Psoas muscle (tissue), 8 donors: ENCODE data around the gene ANKRD11. TPM values are rescaled to one million over a fixed set of nuclear protein-coding genes. Genes with fewer than 3 reads are reported as not detected.
A peak's percentile ranks its signal among the peaks of the same experiment; 100 is the strongest.
"Not testable (repeated sequence)": the region's sequence is repeated elsewhere in the genome, so short reads cannot be mapped to it uniquely, and the experiment has no call there.

Experiments
- ATAC-seq, 4 donors: fragments of 200-7000 bp; cut with Tn5 transposase; one replicate each; pipeline ENCODE4 v1.9.1; 2020; ENCODE audit warnings: moderate library complexity in 3 of 4, mild to moderate bottlenecking in 2 of 4
- DNase-seq, 2 donors: peaks; one replicate each; pipeline ENCODE4 v3.0.0-alpha.2; 2020
- H3K27ac ChIP-seq: fragments of 200-600 bp; one replicate; pipeline ENCODE4 v1.8.0; 2022
- H3K27me3 ChIP-seq, 3 donors: fragments of 200-600 bp in 1 of 3; one replicate each; pipeline versions ENCODE4 v1.6.1 to v1.8.0; 2013 to 2022; ENCODE audit warnings: low read length in 2 of 3, mild to moderate bottlenecking in 2 of 3, moderate library complexity in 1 of 3; ENCODE audit not compliant: insufficient read depth in 3 of 3
- H3K36me3 ChIP-seq, 2 donors: fragments of 200-600 bp in 1 of 2; one replicate each; pipeline versions ENCODE4 v1.6.1 to v1.8.0; 2013 to 2022; ENCODE audit warnings: low read depth in 1 of 2, mild to moderate bottlenecking in 1 of 2, moderate library complexity in 1 of 2; ENCODE audit not compliant: insufficient read depth in 1 of 2
- H3K4me1 ChIP-seq: fragments of 200-600 bp; one replicate; pipeline ENCODE4 v1.8.0; 2022
- H3K4me3 ChIP-seq: fragments of 200-600 bp; one replicate; pipeline ENCODE4 v1.8.0; 2022; ENCODE audit warnings: mild to moderate bottlenecking
- H3K9me3 ChIP-seq: fragments of 200-600 bp; one replicate; pipeline ENCODE4 v1.8.0; 2022
- CTCF ChIP-seq: fragments of 200-600 bp; IDR thresholded peaks from one replicate; pipeline ENCODE4 v1.8.0; 2022; ENCODE audit warnings: antibody characterized with exemption
- WGBS, 3 donors: extraction: QIAGEN DNeasy Blood & Tissue Kit; methylation state at CpG; one replicate each; pipeline versions ENCODE4 v1.1.6 to v1.1.7; 2013; 5-methylcytosine and 5-hydroxymethylcytosine counted together
- intact Hi-C, 2 donors: fragments of 100-400 bp; cut with DNase I; formaldehyde crosslinking; loops; one replicate each; pipeline versions ENCODE4 v1.11.0 to v1.14.2; 2022
- polyA plus RNA-seq, 3 donors: library from polyadenylated mRNA; stranded (reverse); fragments of 200-250 nt; gene quantifications; one replicate each; pipeline ENCODE4 v1.2.3, GENCODE V29; 2013
- total RNA-seq, 4 donors: library from RNA; stranded (reverse); fragmentation: NEBNext Ultra II Directional in 2 of 4; extraction: Animal tissue kit (Norgen Biotek cat#: 25700) in 2 of 4; gene quantifications; one replicate each; pipeline versions ENCODE4 v1.2.1 to v1.2.4, GENCODE V29; 2021 to 2023
- donor health status: healthy with polysubstance abuse.
- donor health status: DM: no; HTN: no; CAD: no; lungs with moderate emphysema.
- donor health status: Bipolar disorder and iron deficiency.
- donor health status: healthy.
- donor health status: DM: yes; HTN: yes; CAD: no.
- donor health status: DM: no; HTN: no; CAD: no.
- donor health status: DM: no; HTN: no; CAD: no.
- donor health status: DM: yes; HTN: yes; CAD: no.

ANKRD11 gene
- total and polyA plus RNA-seq, 7 donors = 22.3 to 72.8 (median 57.2) TPM

DNA sequence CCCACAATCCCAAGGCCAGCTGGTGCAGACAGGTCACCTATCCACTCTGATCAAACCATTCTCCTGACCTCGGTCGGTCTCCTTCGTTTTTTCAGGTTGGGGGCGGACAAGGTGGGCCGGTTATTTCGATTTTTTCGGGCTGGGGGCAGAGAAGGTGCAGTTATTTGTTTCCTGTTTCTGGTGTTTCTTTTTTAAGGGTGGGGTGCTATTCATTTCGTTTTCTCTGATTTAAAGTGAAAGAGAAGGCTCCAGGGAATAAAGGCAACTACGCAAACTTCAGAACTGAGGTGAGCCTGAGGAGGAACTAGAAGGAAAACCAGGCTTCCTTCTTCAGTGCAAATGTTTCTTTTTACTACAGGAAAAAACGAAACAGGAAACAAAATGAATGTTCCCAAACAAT is 64.8 kb downstream of the ANKRD11 start:
- 63 to 71% (median 71%) methylated on average over 10 of the region's 10 CpGs for WGBS, 3 donors
- Histone ChIP-seq H3K4me1 (peaks cover 46% of the 10 kb centered on the region), H3K4me3 (no peak overlapping the region), H3K9me3 (no peaks in the 10 kb centered on the region), H3K27ac (no peak overlapping the region), H3K27me3 (no peaks in the 10 kb centered on the region), H3K36me3 (no peaks in the 10 kb centered on the region)
- DNase-seq (no peak), ATAC-seq (no peak)
- no peak for TF ChIP-seq CTCF
- intact Hi-C loops = no loop called here

GRCh38 chr16:89423681-89424260 is 66.6 kb downstream of the ANKRD11 start:
- DNase-seq = no peak
- H3K36me3 ChIP-seq = no peaks in the 10 kb centered on the region
- H3K4me1 ChIP-seq = peaks cover 62% of the 10 kb centered on the region
- TF ChIP-seq CTCF = no peak
- H3K4me3 ChIP-seq = no peak overlapping the region
- no peak for ATAC-seq
- H3K9me3 ChIP-seq = no peaks in the 10 kb centered on the region
- WGBS, 3 donors = 72 to 78% (median 77%) methylated on average over 21 of the region's 21 CpGs
- H3K27me3 ChIP-seq = no peaks in the 10 kb centered on the region
- H3K27ac ChIP-seq = peak overlapping the region; percentile 75
- intact Hi-C loops = no loop called here

DNA sequence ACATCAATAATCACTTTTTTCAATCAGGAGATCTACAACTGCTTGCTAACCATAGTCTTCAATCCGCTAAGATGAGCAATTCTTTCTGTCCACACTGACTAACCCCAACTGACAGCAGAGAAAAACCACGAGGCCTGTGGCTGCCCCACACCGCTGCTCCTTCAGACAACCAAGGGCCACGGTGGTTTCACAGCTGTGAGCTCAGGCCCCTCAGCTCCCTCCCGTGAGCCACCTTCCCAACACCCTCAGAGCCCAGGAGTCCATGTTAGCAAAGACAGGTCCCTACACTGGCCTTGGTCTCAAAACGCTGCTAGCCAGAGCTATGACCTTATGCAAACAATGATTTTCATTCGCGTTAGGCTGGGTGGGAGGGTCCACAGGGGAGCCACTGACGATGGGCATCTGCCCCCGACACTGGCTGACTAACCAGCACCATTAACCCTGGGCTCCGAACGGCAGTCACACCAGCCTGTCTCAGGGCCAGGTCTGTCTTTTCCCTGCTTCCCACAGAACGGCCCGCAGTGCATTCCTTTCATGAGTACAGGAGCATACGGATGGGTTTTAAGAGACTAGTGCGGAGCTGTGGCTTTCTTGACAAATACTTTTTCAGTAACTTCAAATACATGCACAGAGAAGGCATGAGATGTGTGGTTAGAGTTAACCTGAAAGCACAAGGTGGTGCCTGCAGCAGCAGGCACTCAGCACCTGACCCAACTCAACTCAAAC is 67.3 kb downstream of the ANKRD11 start:
- Histone ChIP-seq H3K9me3 (no peaks in the 10 kb centered on the region), H3K36me3 (no peaks in the 10 kb centered on the region), H3K4me1 (peaks cover 67% of the 10 kb centered on the region), H3K27ac (peak overlapping the region; percentile 75), H3K4me3 (no peak overlapping the region), H3K27me3 (no peaks in the 10 kb centered on the region)
- no peak for TF ChIP-seq CTCF
- ATAC-seq = peak; percentile 45 to 61 (median 54)
- WGBS, 3 donors = 52 to 65% (median 57%) methylated on average over 16 of the region's 16 CpGs
- intact Hi-C loops = no loop called here
- no peak for DNase-seq

DNA sequence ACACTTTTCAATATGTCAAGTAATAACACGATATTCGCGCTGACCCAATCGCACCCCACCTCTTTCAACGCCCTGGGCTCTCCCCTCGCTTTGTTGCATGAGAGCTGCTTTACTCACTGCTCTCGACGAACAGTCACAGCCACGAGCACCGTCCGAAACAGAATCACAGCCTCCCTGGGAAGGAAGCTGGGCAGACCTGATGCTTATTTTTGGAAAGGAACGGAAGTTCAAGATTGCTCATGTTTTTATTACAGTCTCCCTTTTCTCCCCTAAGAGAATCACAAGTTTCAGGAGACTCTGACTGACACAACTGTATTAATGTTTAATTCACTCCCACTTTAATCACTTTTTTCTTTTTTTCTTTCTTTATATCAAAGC is 67.8 kb downstream of the ANKRD11 start:
- H3K27ac ChIP-seq = peak overlapping the region; percentile 75
- H3K4me3 ChIP-seq = no peak overlapping the region
- intact Hi-C loops = no loop called here
- H3K27me3 ChIP-seq = no peaks in the 10 kb centered on the region
- 38 to 56% (median 56%) methylated on average over 12 of the region's 12 CpGs for WGBS, 3 donors
- TF ChIP-seq CTCF = no peak
- no peaks in the 10 kb centered on the region for H3K9me3 ChIP-seq
- no peaks in the 10 kb centered on the region for H3K36me3 ChIP-seq
- peaks cover 73% of the 10 kb centered on the region for H3K4me1 ChIP-seq
- ATAC-seq (peak; percentile 68 to 83 (median 72)), DNase-seq (peak in 1 of 2 donors; percentile 70)

- H3K36me3 ChIP-seq, ATAC-seq, H3K9me3 ChIP-seq, H3K27me3 ChIP-seq, H3K4me3 ChIP-seq, H3K27ac ChIP-seq, DNase-seq, intact Hi-C loops: not testable (repeated sequence)
- H3K4me1 ChIP-seq = peaks cover 76% of the 10 kb centered on the region
- 94 to 96% (median 96%) methylated on average over 4 to 18 of the region's 23 CpGs for WGBS, 3 donors
Measured at GRCh38 chr16:89421300-89421699, 69.1 kb downstream of the ANKRD11 start.
